ENCODE data around the gene SESTD1.

The SESTD1 gene

GRCh38 chr2:179226961-179227259 lies 37.7 kb downstream of the SESTD1 start:
- no peak overlapping the region for H3K9ac ChIP-seq (ENCODE audit: low read length)
- H3K9me3 ChIP-seq (ENCODE audit: low read length): no peaks in the 10 kb centered on the region
- no peak overlapping the region for H3K4me3 ChIP-seq (ENCODE audit: low read depth, low read length, poor library complexity, severe bottlenecking)
- no peaks in the 10 kb centered on the region for H3K36me3 ChIP-seq (ENCODE audit: insufficient read depth, low read length)
- H3K79me2 ChIP-seq (ENCODE audit: insufficient read depth, low read length): no peaks in the 10 kb centered on the region
- no peaks in the 10 kb centered on the region for H4K20me1 ChIP-seq (ENCODE audit: insufficient read depth, low read length)
- H3K9me2 ChIP-seq (ENCODE audit: low read depth, low read length): no peaks in the 10 kb centered on the region
- no peaks in the 10 kb centered on the region for H3K4me1 ChIP-seq (ENCODE audit: insufficient read depth, low read length, severe bottlenecking)
- H2AFZ ChIP-seq (ENCODE audit: low read length): no peak overlapping the region
- H3K4me2 ChIP-seq (ENCODE audit: low read length): no peak overlapping the region
- no peak for TF ChIP-seq EZH2 (IDR thresholded peaks at IDR 0.05; ENCODE audit: borderline replicate concordance, low read length)
- TF ChIP-seq, protein P1, sequence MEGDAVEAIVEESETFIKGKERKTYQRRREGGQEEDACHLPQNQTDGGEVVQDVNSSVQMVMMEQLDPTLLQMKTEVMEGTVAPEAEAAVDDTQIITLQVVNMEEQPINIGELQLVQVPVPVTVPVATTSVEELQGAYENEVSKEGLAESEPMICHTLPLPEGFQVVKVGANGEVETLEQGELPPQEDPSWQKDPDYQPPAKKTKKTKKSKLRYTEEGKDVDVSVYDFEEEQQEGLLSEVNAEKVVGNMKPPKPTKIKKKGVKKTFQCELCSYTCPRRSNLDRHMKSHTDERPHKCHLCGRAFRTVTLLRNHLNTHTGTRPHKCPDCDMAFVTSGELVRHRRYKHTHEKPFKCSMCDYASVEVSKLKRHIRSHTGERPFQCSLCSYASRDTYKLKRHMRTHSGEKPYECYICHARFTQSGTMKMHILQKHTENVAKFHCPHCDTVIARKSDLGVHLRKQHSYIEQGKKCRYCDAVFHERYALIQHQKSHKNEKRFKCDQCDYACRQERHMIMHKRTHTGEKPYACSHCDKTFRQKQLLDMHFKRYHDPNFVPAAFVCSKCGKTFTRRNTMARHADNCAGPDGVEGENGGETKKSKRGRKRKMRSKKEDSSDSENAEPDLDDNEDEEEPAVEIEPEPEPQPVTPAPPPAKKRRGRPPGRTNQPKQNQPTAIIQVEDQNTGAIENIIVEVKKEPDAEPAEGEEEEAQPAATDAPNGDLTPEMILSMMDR (IDR thresholded peaks at IDR 0.05; ENCODE audit: low read length): no peak
- H3K27me3 ChIP-seq (ENCODE audit: insufficient read depth, low read length): no peaks in the 10 kb centered on the region
- no peak overlapping the region for H3K27ac ChIP-seq (ENCODE audit: low read depth, low read length, poor library complexity, severe bottlenecking)
- H3F3A ChIP-seq (ENCODE audit: insufficient read depth, low read length): no peaks in the 10 kb centered on the region

DNA sequence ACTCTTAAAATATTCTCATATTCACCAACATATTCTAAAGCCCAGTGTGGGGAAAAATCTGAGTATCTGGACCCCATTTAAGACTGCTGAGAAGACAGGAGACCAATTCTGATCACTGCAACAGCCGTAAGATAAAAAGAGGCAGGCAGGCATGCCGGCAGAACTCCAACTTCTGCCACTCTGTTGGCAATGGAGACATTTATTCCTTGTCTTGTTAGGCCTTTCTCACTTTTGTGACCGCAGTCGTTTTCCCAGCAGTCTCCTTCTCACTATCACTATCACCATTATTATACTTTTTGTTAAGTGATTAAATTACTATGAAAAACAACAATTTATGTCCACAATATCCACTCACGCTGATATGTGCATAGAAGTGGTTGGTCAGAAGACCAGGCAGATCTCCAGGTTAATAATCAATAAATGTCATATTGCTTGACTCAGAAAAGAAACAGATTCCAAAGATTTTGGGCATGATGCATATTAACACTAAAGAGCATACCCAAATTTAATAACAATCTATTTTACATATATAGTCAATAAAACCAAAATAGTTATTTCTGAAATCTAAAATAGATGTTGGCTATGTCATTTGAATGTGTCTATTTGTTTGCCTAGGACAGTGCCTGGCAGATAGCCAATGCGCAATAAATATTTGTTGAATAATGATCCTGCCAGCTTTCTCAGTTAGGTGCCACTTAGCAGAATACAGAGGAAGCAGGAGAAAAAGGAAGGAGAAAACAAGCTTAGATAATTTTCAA lies 38.2 kb downstream of the SESTD1 start:
- H2AFZ ChIP-seq (ENCODE audit: low read length): no peak overlapping the region
- no peak overlapping the region for H3K4me2 ChIP-seq (ENCODE audit: low read length)
- TF ChIP-seq, protein P1 (IDR thresholded peaks at IDR 0.05; ENCODE audit: low read length): no peak
- TF ChIP-seq EZH2 (IDR thresholded peaks at IDR 0.05; ENCODE audit: borderline replicate concordance, low read length): no peak
- H3F3A ChIP-seq (ENCODE audit: insufficient read depth, low read length): no peaks in the 10 kb centered on the region
- H4K20me1 ChIP-seq (ENCODE audit: insufficient read depth, low read length): no peaks in the 10 kb centered on the region
- H3K4me1 ChIP-seq (ENCODE audit: insufficient read depth, low read length, severe bottlenecking): no peaks in the 10 kb centered on the region
- H3K79me2 ChIP-seq (ENCODE audit: insufficient read depth, low read length): no peaks in the 10 kb centered on the region
- H3K27me3 ChIP-seq (ENCODE audit: insufficient read depth, low read length): no peaks in the 10 kb centered on the region
- H3K9me2 ChIP-seq (ENCODE audit: low read depth, low read length): no peaks in the 10 kb centered on the region
- H3K9ac ChIP-seq (ENCODE audit: low read length): no peak overlapping the region
- no peaks in the 10 kb centered on the region for H3K9me3 ChIP-seq (ENCODE audit: low read length)
- H3K27ac ChIP-seq (ENCODE audit: low read depth, low read length, poor library complexity, severe bottlenecking): no peak overlapping the region
- H3K4me3 ChIP-seq (ENCODE audit: low read depth, low read length, poor library complexity, severe bottlenecking): no peak overlapping the region
- H3K36me3 ChIP-seq (ENCODE audit: insufficient read depth, low read length): no peaks in the 10 kb centered on the region

DNA sequence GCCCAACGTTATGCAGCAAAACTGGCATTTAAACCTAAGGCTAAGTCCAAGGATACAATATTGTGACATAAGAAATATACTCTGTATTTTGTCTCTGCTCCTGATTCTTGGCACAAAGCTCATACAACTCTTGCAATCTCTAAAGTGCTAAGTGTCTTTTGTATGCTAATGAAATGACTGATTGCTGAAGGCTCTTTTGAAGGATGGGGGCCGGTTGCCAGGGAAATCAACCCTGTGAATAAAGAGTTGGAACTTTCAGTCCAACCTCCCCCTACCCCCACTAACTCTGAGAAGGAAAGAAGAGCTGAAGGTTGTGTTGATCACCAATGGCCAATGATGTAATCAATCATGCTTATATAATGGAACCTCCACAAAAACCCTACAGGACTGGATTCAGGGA lies 40.3 kb downstream of the SESTD1 start:
- Histone ChIP-seq H3K4me3 (ENCODE audit: low read depth, low read length, poor library complexity, severe bottlenecking) (no peak overlapping the region), H3K9ac (ENCODE audit: low read length) (no peak overlapping the region), H3K4me2 (ENCODE audit: low read length) (no peak overlapping the region), H3F3A (ENCODE audit: insufficient read depth, low read length) (no peaks in the 10 kb centered on the region), H4K20me1 (ENCODE audit: insufficient read depth, low read length) (no peaks in the 10 kb centered on the region), H3K27ac (ENCODE audit: low read depth, low read length, poor library complexity, severe bottlenecking) (no peak overlapping the region), H3K79me2 (ENCODE audit: insufficient read depth, low read length) (no peaks in the 10 kb centered on the region), H3K27me3 (ENCODE audit: insufficient read depth, low read length) (no peaks in the 10 kb centered on the region), H3K9me2 (ENCODE audit: low read depth, low read length) (no peaks in the 10 kb centered on the region), H3K36me3 (ENCODE audit: insufficient read depth, low read length) (no peaks in the 10 kb centered on the region), H3K9me3 (ENCODE audit: low read length) (no peaks in the 10 kb centered on the region), H3K4me1 (ENCODE audit: insufficient read depth, low read length, severe bottlenecking) (no peaks in the 10 kb centered on the region), H2AFZ (ENCODE audit: low read length) (no peak overlapping the region)
- no peak for TF ChIP-seq EZH2 (IDR thresholded peaks at IDR 0.05; ENCODE audit: borderline replicate concordance, low read length)
- TF ChIP-seq, protein P1 (IDR thresholded peaks at IDR 0.05; ENCODE audit: low read length): no peak

All from OCI-LY1 (cell line).